Astrocyte of the cerebellum (primary cell): Measurements from ENCODE around the gene MYO7B.

Source experiments
- DNase-seq: peaks from one replicate; pipeline ENCODE4 v3.0.0-alpha.2; 2011; ENCODE audit warnings: low read depth
- H3K4me3 ChIP-seq: 2 replicates; pipeline ENCODE4 v1.5.1; 2011; ENCODE audit warnings: mild to moderate bottlenecking, low read depth, low read length, moderate library complexity
- CTCF ChIP-seq: IDR thresholded peaks from 2 replicates; pipeline ENCODE4 v1.5.1; 2012; ENCODE audit warnings: low read length, low read depth, moderate library complexity, mild to moderate bottlenecking; ENCODE audit errors: missing control alignments
- in situ Hi-C: cut with HindIII; loops from 2 replicates; pipeline ENCODE4 v1.10.0; 2017; ENCODE audit warnings: low sequenced_read_pairs

Gene MYO7B

GRCh38 chr2:127622561-127623387 is 87.3 kb downstream of the MYO7B start:
- DNase-seq = no peak
- H3K4me3 ChIP-seq = no peak overlapping the region
- in situ Hi-C loops = no loop called here
- TF ChIP-seq CTCF = no peak

- H3K4me3 ChIP-seq = no peak overlapping the region
- in situ Hi-C loops = no loop called here
- no peak for TF ChIP-seq CTCF
- DNase-seq = no peak
Observed at GRCh38 chr2:127623388-127624319, 88.2 kb downstream of the MYO7B start.

GRCh38 chr2:127624320-127624755 is 88.9 kb downstream of the MYO7B start:
- no peak for TF ChIP-seq CTCF
- in situ Hi-C loops = no loop called here
- H3K4me3 ChIP-seq = no peak overlapping the region
- DNase-seq = no peak

GRCh38 chr2:127624756-127625571 is 89.5 kb downstream of the MYO7B start:
- TF ChIP-seq CTCF = no peak
- H3K4me3 ChIP-seq = no peak overlapping the region
- in situ Hi-C loops = no loop called here
- DNase-seq = no peak

GRCh38 chr2:127625572-127625951 is 90.1 kb downstream of the MYO7B start:
- TF ChIP-seq CTCF = no peak
- no peak for DNase-seq
- no peak overlapping the region for H3K4me3 ChIP-seq
- in situ Hi-C loops = no loop called here

- DNase-seq = no peak
- in situ Hi-C loops = no loop called here
- TF ChIP-seq CTCF = no peak
- H3K4me3 ChIP-seq = no peak overlapping the region
Observed at GRCh38 chr2:127626175-127626574, 90.7 kb downstream of the MYO7B start.
